IMR-90 (cell line): ENCODE data around the gene C5orf24.

Experiments
- BHLHE40 ChIP-seq: fragments of 150-350 bp; IDR thresholded peaks from 2 replicates; pipeline ENCODE4 v1.6.1; 2016; ENCODE audit warnings: mild to moderate bottlenecking, low read depth, low read length
- CEBPB ChIP-seq: IDR thresholded peaks from 2 replicates; pipeline ENCODE4 v1.6.1; 2012; ENCODE audit warnings: low read depth, low read length, improper control_type of control experiment
- CHD1 ChIP-seq: IDR thresholded peaks from 2 replicates; pipeline ENCODE4 v1.6.1; 2012; ENCODE audit warnings: low read depth, low read length, improper control_type of control experiment
- CTCF ChIP-seq: conservative IDR thresholded peaks from 2 replicates; pipeline ENCODE4 v1.5.1; 2012; ENCODE audit warnings: mild to moderate bottlenecking, low read depth, low read length, improper control_type of control experiment
- ELK1 ChIP-seq: fragments of 150-350 bp; IDR thresholded peaks from 2 replicates; pipeline ENCODE4 v1.6.1; 2016; ENCODE audit warnings: low read depth, mild to moderate bottlenecking, low read length, moderate library complexity, borderline replicate concordance
- MAZ ChIP-seq: IDR thresholded peaks from 2 replicates; pipeline ENCODE4 v1.6.1; 2012; ENCODE audit warnings: low read depth, mild to moderate bottlenecking, low read length, improper control_type of control experiment, moderate library complexity, borderline replicate concordance
- MXI1 ChIP-seq: IDR thresholded peaks from 2 replicates; pipeline ENCODE4 v1.6.1; 2012; ENCODE audit warnings: low read depth, mild to moderate bottlenecking, low read length, moderate library complexity, borderline replicate concordance
- POLR2A ChIP-seq: IDR thresholded peaks from 2 replicates; pipeline ENCODE4 v1.6.1; 2012; ENCODE audit warnings: mild to moderate bottlenecking, low read depth, low read length
- SMC3 ChIP-seq: fragments of 150-350 bp; IDR thresholded peaks from 2 replicates; pipeline ENCODE4 v1.6.1; 2016; ENCODE audit warnings: low read depth, mild to moderate bottlenecking, antibody characterized with exemption, low read length, moderate library complexity
- TF ChIP-seq, protein P1 (sequence below): fragments of 150-350 bp; IDR thresholded peaks from 2 replicates; pipeline ENCODE4 v1.6.1; 2017; ENCODE audit warnings: mild to moderate bottlenecking, antibody characterized with exemption, low read length, low read depth

DNA sequence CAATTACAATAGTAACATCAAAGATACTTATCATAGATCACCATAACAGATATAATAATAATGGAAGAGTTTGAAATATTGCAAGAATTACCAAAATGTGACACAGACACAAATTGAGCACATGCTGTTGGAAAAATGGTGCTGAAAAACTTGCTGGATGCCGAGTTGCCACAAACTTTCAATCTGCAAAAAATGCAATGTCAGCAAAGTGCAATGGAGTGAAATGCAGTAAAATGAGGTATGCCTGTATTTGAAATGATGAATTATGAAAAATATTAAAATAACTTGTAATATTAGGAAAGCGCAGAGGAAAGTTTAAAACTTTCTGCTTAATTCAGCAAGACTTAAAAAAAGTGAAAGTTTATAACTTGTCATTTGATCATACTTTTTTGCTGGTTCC, 47.2 kb downstream of the C5orf24 start:
- TF ChIP-seq MAZ (no peak), CTCF (no peak), MXI1 (no peak), SMC3 (no peak), BHLHE40 (no peak), POLR2A (no peak), CHD1 (no peak), CEBPB (no peak), ELK1 (no peak)
- TF ChIP-seq, protein P1, sequence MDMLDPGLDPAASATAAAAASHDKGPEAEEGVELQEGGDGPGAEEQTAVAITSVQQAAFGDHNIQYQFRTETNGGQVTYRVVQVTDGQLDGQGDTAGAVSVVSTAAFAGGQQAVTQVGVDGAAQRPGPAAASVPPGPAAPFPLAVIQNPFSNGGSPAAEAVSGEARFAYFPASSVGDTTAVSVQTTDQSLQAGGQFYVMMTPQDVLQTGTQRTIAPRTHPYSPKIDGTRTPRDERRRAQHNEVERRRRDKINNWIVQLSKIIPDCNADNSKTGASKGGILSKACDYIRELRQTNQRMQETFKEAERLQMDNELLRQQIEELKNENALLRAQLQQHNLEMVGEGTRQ, result no peak
